Muscle layer of colon (tissue), 2 donors: ENCODE measurements around the gene BICRA.

Source experiments
- H3K27ac ChIP-seq: one replicate; pipeline ENCODE4 v1.7.0; 2013; ENCODE audit warnings: low read depth, mild to moderate bottlenecking, low read length, moderate library complexity
- H3K27me3 ChIP-seq, 2 donors: one replicate each; pipeline ENCODE4 v1.7.0; 2013; ENCODE audit warnings: low read length in 2 of 2, mild to moderate bottlenecking in 2 of 2; ENCODE audit not compliant: insufficient read depth in 2 of 2, control insufficient read depth in 1 of 2
- H3K36me3 ChIP-seq: one replicate; pipeline ENCODE4 v1.7.0; 2013; ENCODE audit warnings: mild to moderate bottlenecking, low read length; ENCODE audit not compliant: insufficient read depth
- H3K4me1 ChIP-seq: one replicate; pipeline ENCODE4 v1.7.0; 2013; ENCODE audit warnings: mild to moderate bottlenecking, low read length; ENCODE audit not compliant: insufficient read depth
- H3K4me3 ChIP-seq, 2 donors: one replicate each; pipeline ENCODE4 v1.7.0; 2013; ENCODE audit warnings: low read length in 2 of 2, low read depth in 1 of 2, mild to moderate bottlenecking in 1 of 2, moderate library complexity in 1 of 2
- H3K9ac ChIP-seq: one replicate; pipeline ENCODE4 v1.7.0; 2013; ENCODE audit warnings: low read length
- H3K9me3 ChIP-seq: one replicate; pipeline ENCODE4 v1.7.0; 2013; ENCODE audit warnings: mild to moderate bottlenecking, low read length
- donor health status: abdominal sarcoma.
- donor health status: Adenocarcinoma of cecum.

The BICRA gene

GRCh38 chr19:47700934-47701716, 92.2 kb downstream of the BICRA start:
- H3K9ac ChIP-seq: no peak overlapping the region
- peaks cover 32% of the 10 kb centered on the region for H3K36me3 ChIP-seq
- peaks cover 4% of the 10 kb centered on the region for H3K4me1 ChIP-seq
- H3K4me3 ChIP-seq: no peak overlapping the region
- no peaks in the 10 kb centered on the region for H3K9me3 ChIP-seq
- H3K27me3 ChIP-seq: no peaks in the 10 kb centered on the region
- H3K27ac ChIP-seq: no peak overlapping the region

GRCh38 chr19:47701717-47702552, 93.0 kb downstream of the BICRA start:
- Histone ChIP-seq H3K27me3 (no peaks in the 10 kb centered on the region), H3K36me3 (peaks cover 26% of the 10 kb centered on the region), H3K9ac (no peak overlapping the region), H3K27ac (no peak overlapping the region), H3K4me1 (peaks cover 4% of the 10 kb centered on the region), H3K9me3 (no peaks in the 10 kb centered on the region), H3K4me3 (no peak overlapping the region)

- H3K27ac ChIP-seq: no peak overlapping the region
- H3K4me3 ChIP-seq: no peak overlapping the region
- peaks cover 26% of the 10 kb centered on the region for H3K36me3 ChIP-seq
- no peaks in the 10 kb centered on the region for H3K27me3 ChIP-seq
- no peak overlapping the region for H3K9ac ChIP-seq
- H3K9me3 ChIP-seq: no peaks in the 10 kb centered on the region
- H3K4me1 ChIP-seq: peaks cover 3% of the 10 kb centered on the region
Measured at GRCh38 chr19:47702671-47703070, 93.7 kb downstream of the BICRA start.

- Histone ChIP-seq H3K36me3 (peaks cover 26% of the 10 kb centered on the region), H3K4me3 (no peak overlapping the region), H3K9ac (no peak overlapping the region), H3K4me1 (no peaks in the 10 kb centered on the region), H3K27me3 (no peaks in the 10 kb centered on the region), H3K27ac (no peak overlapping the region), H3K9me3 (no peaks in the 10 kb centered on the region)
Measured at GRCh38 chr19:47703301-47703700, 94.4 kb downstream of the BICRA start.

- Histone ChIP-seq H3K9ac (no peak overlapping the region), H3K4me3 (no peak overlapping the region), H3K27ac (no peak overlapping the region), H3K27me3 (no peaks in the 10 kb centered on the region), H3K36me3 (peaks cover 21% of the 10 kb centered on the region), H3K9me3 (no peaks in the 10 kb centered on the region), H3K4me1 (no peaks in the 10 kb centered on the region)
Measured at GRCh38 chr19:47704024-47704423, 95.1 kb downstream of the BICRA start.

- Histone ChIP-seq H3K27me3 (no peaks in the 10 kb centered on the region), H3K9me3 (no peaks in the 10 kb centered on the region), H3K27ac (no peak overlapping the region), H3K4me3 (no peak overlapping the region), H3K36me3 (peaks cover 18% of the 10 kb centered on the region), H3K4me1 (no peaks in the 10 kb centered on the region), H3K9ac (no peak overlapping the region)
Measured at GRCh38 chr19:47704656-47705055, 95.7 kb downstream of the BICRA start.

GRCh38 chr19:47707135-47707925, 98.4 kb downstream of the BICRA start:
- H3K36me3 ChIP-seq: peaks cover 8% of the 10 kb centered on the region
- no peaks in the 10 kb centered on the region for H3K4me1 ChIP-seq
- no peak overlapping the region for H3K9ac ChIP-seq
- no peak overlapping the region for H3K4me3 ChIP-seq
- no peak overlapping the region for H3K27ac ChIP-seq
- no peaks in the 10 kb centered on the region for H3K9me3 ChIP-seq
- no peaks in the 10 kb centered on the region for H3K27me3 ChIP-seq

- H3K9me3 ChIP-seq: no peaks in the 10 kb centered on the region
Measured at GRCh38 chr19:47711652-47712242, 102.8 kb downstream of the BICRA start.

GRCh38 chr19:47713046-47714021, 104.4 kb downstream of the BICRA start, which contains the start of gene EHD2:
Gene EHD2 (plus strand): TSS chr19:47713422. CDS start chr19:47716613, 3,191 bp downstream.
- H3K27me3 ChIP-seq: no peaks in the 10 kb centered on the region
- H3K27ac ChIP-seq: peak within 1 kb of the TSS; percentile 94

More at GRCh38 chr19:47711652-47712242, 102.8 kb downstream of the BICRA start:
- H3K27ac ChIP-seq: no peak overlapping the region
- no peak overlapping the region for H3K9ac ChIP-seq
- H3K36me3 ChIP-seq: peaks cover 2% of the 10 kb centered on the region
- peaks cover 21% of the 10 kb centered on the region for H3K4me1 ChIP-seq
- no peaks in the 10 kb centered on the region for H3K27me3 ChIP-seq
- no peak overlapping the region for H3K4me3 ChIP-seq

GRCh38 chr19:47714339-47714738, 105.4 kb downstream of the BICRA start:
- peak overlapping the region; percentile 68 for H3K27ac ChIP-seq
- H3K9me3 ChIP-seq: no peaks in the 10 kb centered on the region
- H3K36me3 ChIP-seq: peaks cover 9% of the 10 kb centered on the region
- peaks cover 46% of the 10 kb centered on the region for H3K4me1 ChIP-seq
- peak overlapping the region; percentile 92 for H3K9ac ChIP-seq
- peak overlapping the region; percentile 79 to 94 for H3K4me3 ChIP-seq
- H3K27me3 ChIP-seq: no peaks in the 10 kb centered on the region

More at GRCh38 chr19:47713046-47714021, 104.4 kb downstream of the BICRA start, which contains the start of gene EHD2:
- Histone ChIP-seq H3K9me3 (no peaks in the 10 kb centered on the region), H3K9ac (peak within 1 kb of the TSS; percentile 92), H3K4me1 (peaks cover 37% of the 10 kb centered on the region), H3K4me3 (peak within 1 kb of the TSS; percentile 79 to 94), H3K36me3 (peaks cover 9% of the 10 kb centered on the region)
